GM19035 (cell line): ENCODE data around the gene UNC5A.

Source experiments
- ATAC-seq: cut with Tn5 transposase; IDR thresholded peaks from one replicate; pipeline ENCODE4 v1.9.1; 2021; ENCODE audit not compliant: unreplicated experiment

Gene UNC5A

GRCh38 chr5:176781638-176782570 is 28.5 kb upstream of the UNC5A start:
- ATAC-seq, result no peak

- ATAC-seq, result no peak
Measured at GRCh38 chr5:176784218-176785165, 25.9 kb upstream of the UNC5A start.

GRCh38 chr5:176785184-176786145 is 24.9 kb upstream of the UNC5A start:
- no peak for ATAC-seq

GRCh38 chr5:176787676-176788075 is 22.7 kb upstream of the UNC5A start:
- no peak for ATAC-seq

- no peak for ATAC-seq
Measured at GRCh38 chr5:176788091-176788490, 22.3 kb upstream of the UNC5A start.

GRCh38 chr5:176788941-176789872 is 21.2 kb upstream of the UNC5A start:
- ATAC-seq, result no peak

- ATAC-seq, result no peak
Measured at GRCh38 chr5:176789873-176790615, 20.3 kb upstream of the UNC5A start.

- no peak for ATAC-seq
Measured at GRCh38 chr5:176790941-176791340, 19.4 kb upstream of the UNC5A start.

GRCh38 chr5:176792655-176793342 is 17.6 kb upstream of the UNC5A start:
- no peak for ATAC-seq

- no peak for ATAC-seq
Measured at GRCh38 chr5:176793343-176793699, 17.0 kb upstream of the UNC5A start.

GRCh38 chr5:176793736-176794135 is 16.6 kb upstream of the UNC5A start:
- ATAC-seq, result no peak

- ATAC-seq, result no peak
Measured at GRCh38 chr5:176794509-176794908, 15.8 kb upstream of the UNC5A start.

- no peak for ATAC-seq
Measured at GRCh38 chr5:176796411-176796810, 13.9 kb upstream of the UNC5A start.

- ATAC-seq, result no peak
Measured at GRCh38 chr5:176796970-176797369, 13.4 kb upstream of the UNC5A start.

- ATAC-seq, result no peak
Measured at GRCh38 chr5:176797456-176798050, 12.8 kb upstream of the UNC5A start.

GRCh38 chr5:176798086-176798876 is 12.1 kb upstream of the UNC5A start:
- ATAC-seq, result no peak

- no peak for ATAC-seq
Measured at GRCh38 chr5:176798949-176799348, 11.4 kb upstream of the UNC5A start.
